Gastroesophageal sphincter (tissue), 4 donors: ENCODE measurements around the gene ADAMTS19. TPM values are rescaled to one million over a fixed set of nuclear protein-coding genes. Genes with fewer than 3 reads are reported as not detected.

Experiments
- ATAC-seq: fragments of 150-250 bp; one replicate; pipeline ENCODE4 v1.9.1; 2016; ENCODE audit warnings: mild to moderate bottlenecking, moderate library complexity
- H3K27ac ChIP-seq, 4 donors: fragments of 200-600 bp; sonication (generic) in 3 of 4; 1 replicate in 3 of 4; 2 replicates in 1 of 4; pipeline ENCODE4 v1.5.1; 2016 to 2019
- H3K27me3 ChIP-seq: fragments of 200-600 bp; sonication (generic); one replicate; pipeline ENCODE4 v1.5.1; 2019
- H3K36me3 ChIP-seq, 2 donors: fragments of 200-600 bp; sonication (generic); one replicate each; pipeline ENCODE4 v1.5.1; 2019; ENCODE audit warnings: control low read depth in 1 of 2
- H3K4me1 ChIP-seq, 3 donors: fragments of 200-600 bp; sonication (generic); 1 replicate in 2 of 3; 2 replicates in 1 of 3; pipeline ENCODE4 v1.5.1; 2016 to 2019; ENCODE audit warnings: control low read depth in 2 of 3
- H3K4me3 ChIP-seq, 2 donors: fragments of 200-600 bp; sonication (generic); one replicate each; pipeline ENCODE4 v1.5.1; 2019; ENCODE audit warnings: mild to moderate bottlenecking in 1 of 2, moderate library complexity in 1 of 2
- H3K9me3 ChIP-seq, 3 donors: fragments of 200-600 bp; sonication (generic); one replicate each; pipeline ENCODE4 v1.5.1; 2017 to 2019; ENCODE audit warnings: control low read depth in 2 of 3
- CTCF ChIP-seq, 4 experiments: fragments of 200-600 bp in 2 of 4; fragments of 450-650 bp in 2 of 4; sonication (generic) in 1 of 4; IDR thresholded peaks; one replicate each; pipeline ENCODE4 v1.5.1; 2017 to 2019; ENCODE audit warnings: antibody characterized with exemption in 4 of 4, mild to moderate bottlenecking in 2 of 4, moderate library complexity in 2 of 4
- EP300 ChIP-seq: sonication (generic); formaldehyde crosslinking; IDR thresholded peaks from one replicate; pipeline ENCODE4 v1.6.1; 2017; ENCODE audit warnings: antibody characterized with exemption, mild to moderate bottlenecking
- POLR2A ChIP-seq, 2 donors: fragments of 450-650 bp; IDR thresholded peaks; one replicate each; pipeline ENCODE4 v1.6.1; 2017; ENCODE audit warnings: antibody characterized with exemption in 2 of 2, mild to moderate bottlenecking in 2 of 2, moderate library complexity in 1 of 2
- POLR2AphosphoS5 ChIP-seq: sonication (generic); formaldehyde crosslinking; IDR thresholded peaks from one replicate; pipeline ENCODE4 v1.6.1; 2017; ENCODE audit warnings: antibody characterized with exemption
- WGBS, 2 donors: methylation state at CpG; one replicate each; pipeline ENCODE4 v1.1.5; 2018; ENCODE audit warnings: low coverage in 1 of 2; 5-methylcytosine and 5-hydroxymethylcytosine counted together
- total RNA-seq, 4 donors: library from RNA; depleted of rRNA; stranded (reverse); fragments of >200 nt; gene quantifications; one replicate each; pipeline ENCODE4 v1.1.0, GENCODE V29; 2016

ADAMTS19 gene
- total RNA-seq, 4 donors from 2014 or later: 0.94 to 11.3 (median 4.4) TPM

DNA sequence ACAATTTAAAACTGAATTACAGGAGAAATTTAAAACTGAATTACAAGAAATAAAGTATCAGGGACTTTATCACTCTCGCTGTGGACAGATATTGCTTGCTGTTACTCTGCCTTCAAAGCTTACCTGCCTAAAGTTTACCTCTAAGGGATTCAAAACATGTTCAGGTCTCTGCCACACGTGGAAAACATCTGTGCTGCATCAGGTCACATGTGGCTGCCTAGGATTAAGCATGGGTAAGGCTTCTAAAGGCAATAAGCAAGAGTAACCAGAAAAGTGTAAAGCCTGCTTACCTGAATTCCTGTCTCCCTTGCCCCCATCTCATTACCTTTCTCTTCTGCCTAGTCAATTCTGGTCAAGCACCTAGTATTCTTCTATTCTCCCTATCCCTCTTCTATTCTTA lies 306.7 kb downstream of the ADAMTS19 start:
- ATAC-seq: no peak

DNA sequence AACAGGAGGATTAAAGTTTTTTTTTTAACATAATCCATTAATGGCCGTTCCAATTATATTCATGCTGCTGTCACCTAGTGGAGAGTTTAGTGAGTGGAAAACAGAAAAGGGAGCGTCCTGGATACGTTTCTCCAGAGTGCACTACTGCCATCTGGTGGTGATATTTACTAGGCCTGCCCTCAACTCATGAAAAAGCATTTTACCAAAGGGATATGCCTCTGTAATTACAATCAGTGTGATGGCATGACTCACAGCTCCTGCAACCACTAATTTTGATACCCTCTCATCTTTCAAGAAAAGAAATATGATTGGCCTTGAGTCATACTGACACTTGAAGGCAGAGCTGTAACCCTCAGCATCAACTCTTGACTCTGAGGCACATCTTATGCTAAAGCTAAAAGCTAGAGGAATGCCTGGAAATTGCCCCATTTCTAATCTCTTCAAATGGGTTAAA lies 307.9 kb downstream of the ADAMTS19 start:
- Histone ChIP-seq H3K4me3 (no peak overlapping the region), H3K27me3 (no peaks in the 10 kb centered on the region), H3K4me1 (no peaks in the 10 kb centered on the region), H3K9me3 (no peaks in the 10 kb centered on the region), H3K27ac (no peak overlapping the region), H3K36me3 (no peaks in the 10 kb centered on the region)
- 0% methylated on average over 3 of the region's 3 CpGs; no CpG with 5 or more reads in 1 of the 2 donors for WGBS, 2 donors
- no peak for TF ChIP-seq POLR2A (IDR thresholded peaks at IDR 0.05)
- peak; percentile 95 to 98 (median 97) for TF ChIP-seq CTCF (IDR thresholded peaks at IDR 0.05)
- no peak for TF ChIP-seq EP300
- no peak for TF ChIP-seq POLR2AphosphoS5
- peak; percentile 76 for ATAC-seq

More for the DNA sequence above, 306.7 kb downstream of the ADAMTS19 start:
- H3K36me3 ChIP-seq: no peaks in the 10 kb centered on the region
- H3K27ac ChIP-seq: no peak overlapping the region
- no peak for TF ChIP-seq POLR2AphosphoS5
- no peak for TF ChIP-seq EP300
- no peak for TF ChIP-seq POLR2A (IDR thresholded peaks at IDR 0.05)
- no peak for TF ChIP-seq CTCF (IDR thresholded peaks at IDR 0.05)
- WGBS, 2 donors: 90 to 93% methylated on average over 2 of the region's 2 CpGs
- no peaks in the 10 kb centered on the region for H3K9me3 ChIP-seq
- H3K27me3 ChIP-seq: no peaks in the 10 kb centered on the region
- no peak overlapping the region for H3K4me3 ChIP-seq
- no peaks in the 10 kb centered on the region for H3K4me1 ChIP-seq

DNA sequence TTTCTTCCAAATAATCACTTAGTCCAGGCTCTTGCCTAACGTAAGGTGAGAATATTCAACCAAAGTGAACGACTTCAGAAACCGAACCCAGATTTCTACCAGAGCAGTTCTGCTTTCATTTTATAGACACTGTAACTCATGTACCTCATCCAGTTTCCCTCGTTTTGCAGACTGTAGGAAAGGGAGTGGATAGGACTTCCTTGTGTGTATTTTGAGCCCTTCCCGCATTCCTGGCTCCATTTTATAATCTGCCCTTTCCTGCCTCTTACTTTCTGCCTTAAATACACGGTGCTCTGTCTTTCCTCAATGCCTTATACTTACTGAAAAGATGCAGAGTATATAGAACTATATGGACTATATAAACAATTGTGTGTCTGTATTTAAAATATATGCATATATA lies 308.6 kb downstream of the ADAMTS19 start:
- no peaks in the 10 kb centered on the region for H3K4me1 ChIP-seq
- no peak overlapping the region for H3K4me3 ChIP-seq
- H3K27ac ChIP-seq: no peak overlapping the region
- no peaks in the 10 kb centered on the region for H3K36me3 ChIP-seq
- TF ChIP-seq POLR2A (IDR thresholded peaks at IDR 0.05) (no peak), EP300 (no peak), POLR2AphosphoS5 (no peak), CTCF (IDR thresholded peaks at IDR 0.05) (no peak)
- no peak for ATAC-seq
- 72 to 80% methylated on average over 5 to 6 of the region's 6 CpGs for WGBS, 2 donors
- H3K27me3 ChIP-seq: no peaks in the 10 kb centered on the region
- H3K9me3 ChIP-seq: no peaks in the 10 kb centered on the region

GRCh38 chr5:129770024-129770820 lies 310.1 kb downstream of the ADAMTS19 start:
- 69 to 88% methylated on average over 4 to 5 of the region's 5 CpGs for WGBS, 2 donors
- Histone ChIP-seq H3K4me1 (no peaks in the 10 kb centered on the region), H3K27me3 (no peaks in the 10 kb centered on the region), H3K27ac (no peak overlapping the region), H3K4me3 (no peak overlapping the region), H3K36me3 (no peaks in the 10 kb centered on the region), H3K9me3 (no peaks in the 10 kb centered on the region)
- ATAC-seq: no peak
- TF ChIP-seq POLR2A (IDR thresholded peaks at IDR 0.05) (no peak), CTCF (IDR thresholded peaks at IDR 0.05) (no peak), POLR2AphosphoS5 (no peak), EP300 (no peak)
